ENCODE data around the gene RFNG.
A peak's percentile ranks its signal among the peaks of the same experiment; 100 is the strongest.

The RFNG gene

GRCh38 chr17:82018152-82018988, 33.2 kb downstream of the RFNG start:
- Histone ChIP-seq H3K9ac (ENCODE audit: insufficient read length) (no peak overlapping the region), H3K27ac (0 out of 2 replicates have a peak overlapping the region, but pooled peaks have one; percentile 31), H3K36me3 (ENCODE audit: insufficient read depth, low read length) (no peaks in the 10 kb centered on the region), H3K9me3 (ENCODE audit: low read depth, low read length) (no peaks in the 10 kb centered on the region), H3K4me3 (no peak overlapping the region)
- DNase-seq (ENCODE audit: low read depth, low spot score) = no peak
- TF ChIP-seq POLR2AphosphoS5 (IDR thresholded peaks at IDR 0.05; ENCODE audit: borderline replicate concordance, low read depth, low read length) (no peak), EZH2 (IDR thresholded peaks at IDR 0.05) (no peak), FOXP2 (optimal IDR thresholded peaks at IDR 0.05; ENCODE audit: control extremely low read depth, extremely low read length, insufficient read depth) (no peak)

DNA sequence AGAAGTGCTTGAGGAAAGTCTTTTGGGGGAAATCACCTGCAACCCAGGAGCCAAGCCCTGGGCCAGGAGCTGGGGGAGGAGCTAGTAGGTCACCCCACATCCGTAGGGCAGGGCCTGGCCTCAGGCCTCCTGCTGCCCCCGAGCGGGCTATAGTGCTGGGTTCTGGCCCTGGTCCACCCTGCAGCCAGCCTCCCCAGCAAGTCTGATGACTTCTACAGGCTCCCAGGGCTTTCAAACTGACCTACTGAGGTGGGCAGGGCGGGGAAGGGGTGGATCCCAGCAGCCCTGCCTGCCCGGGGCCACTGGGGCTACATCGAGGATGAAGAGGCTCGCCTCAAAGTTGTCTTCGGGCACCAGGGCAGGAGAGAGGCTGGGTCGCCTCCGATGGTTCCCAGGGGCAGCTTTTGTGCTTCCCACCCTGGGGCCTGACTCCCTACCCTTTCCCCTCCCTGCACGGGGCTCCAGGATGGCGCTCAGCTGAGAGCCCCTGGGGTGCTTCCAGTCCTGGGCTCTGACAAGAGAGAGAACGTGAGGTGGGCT, 33.9 kb downstream of the RFNG start:
- H3K9ac ChIP-seq (ENCODE audit: insufficient read length) = no peak overlapping the region
- no peaks in the 10 kb centered on the region for H3K9me3 ChIP-seq (ENCODE audit: low read depth, low read length)
- TF ChIP-seq FOXP2 (optimal IDR thresholded peaks at IDR 0.05; ENCODE audit: control extremely low read depth, extremely low read length, insufficient read depth) = no peak
- TF ChIP-seq POLR2AphosphoS5 (IDR thresholded peaks at IDR 0.05; ENCODE audit: borderline replicate concordance, low read depth, low read length) = peak; percentile 25; the same call in 1 of the 2 replicates
- no peak for TF ChIP-seq EZH2 (IDR thresholded peaks at IDR 0.05)
- DNase-seq (ENCODE audit: low read depth, low spot score) = no peak
- H3K4me3 ChIP-seq = no peak overlapping the region
- no peaks in the 10 kb centered on the region for H3K36me3 ChIP-seq (ENCODE audit: insufficient read depth, low read length)
- H3K27ac ChIP-seq = no peak overlapping the region

DNA sequence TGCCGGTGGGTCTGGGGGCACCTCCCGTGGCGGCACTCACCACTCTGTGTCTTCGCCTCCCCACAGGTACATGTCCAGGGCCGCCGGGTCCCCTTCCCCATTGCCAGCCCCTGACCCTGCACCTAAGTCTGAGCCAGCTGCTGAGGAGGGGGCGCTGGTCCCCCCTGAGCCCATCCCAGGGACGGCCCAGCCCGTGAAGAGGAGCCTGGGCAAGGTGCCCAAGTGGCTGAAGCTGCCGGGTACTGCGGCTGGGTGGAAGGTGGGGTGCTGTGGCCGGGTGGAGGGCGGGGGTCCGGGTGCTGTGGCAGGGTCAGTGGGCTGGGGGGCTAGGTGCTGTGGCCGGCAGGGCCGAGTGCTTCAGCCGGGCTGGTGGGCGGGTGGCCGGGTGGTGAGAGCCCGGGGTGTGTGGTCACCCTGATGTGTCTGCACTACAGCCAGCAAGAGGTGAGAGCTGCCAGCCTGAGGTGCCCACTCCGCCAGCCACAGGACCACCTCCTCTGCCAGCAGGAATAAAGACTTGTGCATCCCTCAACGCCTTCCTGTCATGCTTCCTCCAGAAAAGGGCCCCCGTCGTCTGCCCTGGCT, 34.6 kb downstream of the RFNG start:
- no peak for DNase-seq (ENCODE audit: low read depth, low spot score)
- Histone ChIP-seq H3K9ac (ENCODE audit: insufficient read length) (no peak overlapping the region), H3K27ac (no peak overlapping the region), H3K36me3 (ENCODE audit: insufficient read depth, low read length) (no peaks in the 10 kb centered on the region), H3K4me3 (no peak overlapping the region), H3K9me3 (ENCODE audit: low read depth, low read length) (no peaks in the 10 kb centered on the region)
- TF ChIP-seq EZH2 (IDR thresholded peaks at IDR 0.05) = no peak
- no peak for TF ChIP-seq POLR2AphosphoS5 (IDR thresholded peaks at IDR 0.05; ENCODE audit: borderline replicate concordance, low read depth, low read length)
- no peak for TF ChIP-seq FOXP2 (optimal IDR thresholded peaks at IDR 0.05; ENCODE audit: control extremely low read depth, extremely low read length, insufficient read depth)

GRCh38 chr17:82016061-82016874, 35.3 kb downstream of the RFNG start:
- no peaks in the 10 kb centered on the region for H3K36me3 ChIP-seq (ENCODE audit: insufficient read depth, low read length)
- H3K9ac ChIP-seq (ENCODE audit: insufficient read length) = no peak overlapping the region
- H3K27ac ChIP-seq = no peak overlapping the region
- H3K4me3 ChIP-seq = no peak overlapping the region
- DNase-seq (ENCODE audit: low read depth, low spot score) = no peak
- no peak for TF ChIP-seq FOXP2 (optimal IDR thresholded peaks at IDR 0.05; ENCODE audit: control extremely low read depth, extremely low read length, insufficient read depth)
- TF ChIP-seq POLR2AphosphoS5 (IDR thresholded peaks at IDR 0.05; ENCODE audit: borderline replicate concordance, low read depth, low read length) = no peak
- no peak for TF ChIP-seq EZH2 (IDR thresholded peaks at IDR 0.05)
- no peaks in the 10 kb centered on the region for H3K9me3 ChIP-seq (ENCODE audit: low read depth, low read length)

DNA sequence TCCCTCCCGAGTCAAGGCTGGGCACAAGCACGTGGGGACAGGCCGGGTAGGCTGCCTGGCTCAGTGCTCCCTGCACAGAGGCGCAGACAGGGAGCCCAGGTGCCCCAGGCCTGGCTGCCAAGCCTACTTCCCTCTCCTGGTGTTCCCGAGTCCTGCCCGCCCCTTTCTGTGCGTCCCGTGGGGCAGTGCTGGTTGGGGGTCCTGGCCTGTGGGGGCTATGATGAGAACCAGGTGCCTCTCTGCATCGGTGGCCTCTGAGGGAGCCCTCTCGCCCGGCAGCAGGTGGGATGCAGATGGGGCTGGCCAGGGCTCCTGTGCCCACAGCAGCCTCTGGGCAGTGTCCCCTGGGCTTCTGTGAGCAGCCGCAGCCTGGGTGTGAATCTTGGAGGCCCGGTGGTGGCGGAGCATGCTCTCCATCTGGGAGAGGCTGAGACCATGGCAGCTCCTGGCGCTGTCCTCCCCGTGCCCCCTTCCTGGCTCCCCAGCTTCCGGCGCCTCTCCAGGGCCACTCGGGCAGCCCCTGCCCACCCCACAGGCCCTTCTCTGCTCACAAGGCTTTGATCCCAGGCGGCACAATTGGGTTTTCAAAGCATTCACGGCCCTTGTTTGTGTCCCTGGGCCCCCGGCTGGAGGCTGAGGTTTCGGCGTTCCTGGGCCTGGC, 36.2 kb downstream of the RFNG start:
- Histone ChIP-seq H3K27ac (peak overlapping the region; percentile 63), H3K9me3 (ENCODE audit: low read depth, low read length) (no peaks in the 10 kb centered on the region), H3K9ac (ENCODE audit: insufficient read length) (peak overlapping the region; percentile 50), H3K4me3 (no peak overlapping the region), H3K36me3 (ENCODE audit: insufficient read depth, low read length) (no peaks in the 10 kb centered on the region)
- DNase-seq (ENCODE audit: low read depth, low spot score) = no peak
- TF ChIP-seq POLR2AphosphoS5 (IDR thresholded peaks at IDR 0.05; ENCODE audit: borderline replicate concordance, low read depth, low read length) (no peak), FOXP2 (optimal IDR thresholded peaks at IDR 0.05; ENCODE audit: control extremely low read depth, extremely low read length, insufficient read depth) (no peak), EZH2 (IDR thresholded peaks at IDR 0.05) (no peak)

GRCh38 chr17:82014971-82015310, 36.7 kb downstream of the RFNG start:
- H3K36me3 ChIP-seq (ENCODE audit: insufficient read depth, low read length) = no peaks in the 10 kb centered on the region
- H3K27ac ChIP-seq = peak overlapping the region; percentile 63
- H3K4me3 ChIP-seq = peak overlapping the region; percentile 54
- TF ChIP-seq EZH2 (IDR thresholded peaks at IDR 0.05) (no peak), POLR2AphosphoS5 (IDR thresholded peaks at IDR 0.05; ENCODE audit: borderline replicate concordance, low read depth, low read length) (no peak), FOXP2 (optimal IDR thresholded peaks at IDR 0.05; ENCODE audit: control extremely low read depth, extremely low read length, insufficient read depth) (no peak)
- H3K9ac ChIP-seq (ENCODE audit: insufficient read length) = peak overlapping the region; percentile 50
- no peaks in the 10 kb centered on the region for H3K9me3 ChIP-seq (ENCODE audit: low read depth, low read length)
- DNase-seq (ENCODE audit: low read depth, low spot score) = no peak

GRCh38 chr17:82014432-82014831, 37.2 kb downstream of the RFNG start:
- H3K9me3 ChIP-seq (ENCODE audit: low read depth, low read length) = no peaks in the 10 kb centered on the region
- no peaks in the 10 kb centered on the region for H3K36me3 ChIP-seq (ENCODE audit: insufficient read depth, low read length)
- H3K4me3 ChIP-seq = peak overlapping the region; percentile 54
- TF ChIP-seq FOXP2 (optimal IDR thresholded peaks at IDR 0.05; ENCODE audit: control extremely low read depth, extremely low read length, insufficient read depth) (peak; percentile 73), EZH2 (IDR thresholded peaks at IDR 0.05) (no peak), POLR2AphosphoS5 (IDR thresholded peaks at IDR 0.05; ENCODE audit: borderline replicate concordance, low read depth, low read length) (no peak)
- H3K27ac ChIP-seq = peak overlapping the region; percentile 77
- no peak for DNase-seq (ENCODE audit: low read depth, low spot score)
- peak overlapping the region; percentile 50 for H3K9ac ChIP-seq (ENCODE audit: insufficient read length)

All from SK-N-MC (cell line).